SK-N-SH treated with all-trans-retinoic acid at 6 μM for 48 hours (cell line): ENCODE data around the gene NR2E1.

Experiments used
- ATAC-seq: fragments of 200-7000 bp; cut with Tn5 transposase; 3 replicates; pipeline ENCODE4 v1.9.1; 2020; ENCODE audit warnings: mild to moderate bottlenecking, moderate library complexity
- ARNTL ChIP-seq: fragments of 450-650 bp; formaldehyde crosslinking; IDR thresholded peaks from 2 replicates; pipeline ENCODE4 v1.5.0; 2020; ENCODE audit warnings: low read depth, mild to moderate bottlenecking, moderate library complexity, borderline replicate concordance
- BACH2 ChIP-seq: fragments of 250-450 bp; sonication (Bioruptor Pico); IDR thresholded peaks from 2 replicates; pipeline ENCODE4 v1.9.0; 2021; ENCODE audit warnings: mild to moderate bottlenecking, borderline replicate concordance
- CSDC2 ChIP-seq: fragments of 250-450 bp; sonication (Bioruptor Pico); IDR thresholded peaks from 2 replicates; pipeline ENCODE4 v1.5.0; 2020; ENCODE audit warnings: mild to moderate bottlenecking, moderate library complexity
- CSRNP3 ChIP-seq: fragments of 250-450 bp; sonication (Bioruptor Pico); IDR thresholded peaks from 2 replicates; pipeline ENCODE4 v1.5.1; 2021; ENCODE audit warnings: mild to moderate bottlenecking, moderate library complexity
- ESRRG ChIP-seq: fragments of 250-450 bp; sonication (Bioruptor Pico); IDR thresholded peaks from 2 replicates; pipeline ENCODE4 v1.6.1; 2021; ENCODE audit warnings: mild to moderate bottlenecking
- ISL1 ChIP-seq: fragments of 250-450 bp; sonication (Bioruptor Pico); IDR thresholded peaks from 2 replicates; pipeline ENCODE4 v2.1.2; 2022; ENCODE audit warnings: mild to moderate bottlenecking, moderate library complexity
- OSR1 ChIP-seq: fragments of 250-450 bp; sonication (Bioruptor Pico); IDR thresholded peaks from 2 replicates; pipeline ENCODE4 v1.8.0; 2022; ENCODE audit warnings: moderate library complexity, mild to moderate bottlenecking, inconsistent platforms
- PATZ1 ChIP-seq: fragments of 250-450 bp; sonication (Bioruptor Pico); IDR thresholded peaks from 2 replicates; pipeline ENCODE4 v1.8.0; 2020; ENCODE audit warnings: mild to moderate bottlenecking, moderate library complexity, borderline replicate concordance
- PPARA ChIP-seq: fragments of 250-450 bp; sonication (Bioruptor Pico); IDR thresholded peaks from 2 replicates; pipeline ENCODE4 v1.5.0; 2020; ENCODE audit warnings: mild to moderate bottlenecking, borderline replicate concordance
- RARB ChIP-seq: fragments of 250-450 bp; sonication (Bioruptor Pico); IDR thresholded peaks from 2 replicates; pipeline ENCODE4 v1.8.0; 2021; ENCODE audit warnings: mild to moderate bottlenecking, moderate library complexity
- SNAI2 ChIP-seq: fragments of 250-450 bp; sonication (Bioruptor Pico); IDR thresholded peaks from 2 replicates; pipeline ENCODE4 v1.5.0; 2020; ENCODE audit warnings: mild to moderate bottlenecking, moderate library complexity
- TCF4 ChIP-seq: fragments of 250-450 bp; sonication (Bioruptor Pico); IDR thresholded peaks from 2 replicates; pipeline ENCODE4 v1.8.0; 2021; ENCODE audit warnings: mild to moderate bottlenecking, moderate library complexity, borderline replicate concordance
- ZC3H10 ChIP-seq: fragments of 250-450 bp; sonication (Bioruptor Pico); IDR thresholded peaks from 2 replicates; pipeline ENCODE4 v1.5.1; 2021; ENCODE audit warnings: mild to moderate bottlenecking, moderate library complexity
- ZFP3 ChIP-seq: fragments of 250-450 bp; sonication (Bioruptor Pico); IDR thresholded peaks from 2 replicates; pipeline ENCODE4 v1.5.0; 2020; ENCODE audit warnings: mild to moderate bottlenecking, moderate library complexity
- ZNF565 ChIP-seq: fragments of 450-650 bp; formaldehyde crosslinking; conservative IDR thresholded peaks from 2 replicates; pipeline ENCODE4 v1.5.0; 2020; ENCODE audit warnings: low read depth, mild to moderate bottlenecking, moderate library complexity
- ZNF70 ChIP-seq: fragments of 450-650 bp; formaldehyde crosslinking; IDR thresholded peaks from 2 replicates; pipeline ENCODE4 v1.5.0; 2020; ENCODE audit warnings: mild to moderate bottlenecking, moderate library complexity
- ZNF8 ChIP-seq: fragments of 450-650 bp; formaldehyde crosslinking; IDR thresholded peaks from 2 replicates; pipeline ENCODE4 v1.5.0; 2020; ENCODE audit warnings: mild to moderate bottlenecking, moderate library complexity
- TF ChIP-seq, protein P1 (sequence below): fragments of 250-450 bp; sonication (Bioruptor Pico); IDR thresholded peaks from 2 replicates; pipeline ENCODE4 v1.5.1; 2020; ENCODE audit warnings: low read depth, mild to moderate bottlenecking, moderate library complexity
- TF ChIP-seq, protein P2 (sequence below): fragments of 250-450 bp; sonication (Bioruptor Pico); IDR thresholded peaks from 2 replicates; pipeline ENCODE4 v1.5.0; 2020; ENCODE audit warnings: mild to moderate bottlenecking, moderate library complexity
- TF ChIP-seq, protein P3 (sequence below): fragments of 250-450 bp; sonication (Bioruptor Pico); IDR thresholded peaks from 2 replicates; pipeline ENCODE4 v1.8.0; 2021; ENCODE audit warnings: low read depth, mild to moderate bottlenecking, moderate library complexity, borderline replicate concordance

The NR2E1 gene

DNA sequence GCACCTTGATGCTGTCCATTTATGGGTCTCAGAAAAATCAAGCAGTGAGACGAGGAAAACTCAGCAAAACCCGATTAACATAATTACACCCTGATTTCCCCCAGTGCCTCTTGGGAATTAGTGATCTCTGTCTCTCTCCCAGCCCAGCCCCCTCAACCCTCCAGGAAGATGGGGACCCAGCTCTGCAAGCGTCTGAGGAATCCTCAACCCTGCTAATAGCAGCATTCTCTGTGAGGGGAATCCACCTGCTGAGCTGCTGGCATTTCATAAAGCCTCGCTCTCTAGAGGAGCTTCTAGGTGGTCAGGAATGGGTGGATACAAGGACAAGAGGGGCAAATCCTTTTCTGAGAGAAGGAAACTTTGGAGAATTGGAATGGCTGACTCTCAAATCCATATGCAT lies 13.9 kb downstream of the NR2E1 start:
- TF ChIP-seq ZNF8 (CRISPR knock-in tag) (no peak), ISL1 (no peak), ZC3H10 (CRISPR knock-in tag) (no peak), OSR1 (CRISPR knock-in tag) (no peak), CSDC2 (CRISPR knock-in tag) (no peak), PATZ1 (CRISPR knock-in tag) (no peak), ARNTL (no peak), ZNF565 (CRISPR knock-in tag) (no peak), CSRNP3 (CRISPR knock-in tag) (no peak), BACH2 (CRISPR knock-in tag) (no peak), PPARA (no peak), TCF4 (CRISPR knock-in tag) (no peak), SNAI2 (CRISPR knock-in tag) (no peak)
- TF ChIP-seq, protein P1, sequence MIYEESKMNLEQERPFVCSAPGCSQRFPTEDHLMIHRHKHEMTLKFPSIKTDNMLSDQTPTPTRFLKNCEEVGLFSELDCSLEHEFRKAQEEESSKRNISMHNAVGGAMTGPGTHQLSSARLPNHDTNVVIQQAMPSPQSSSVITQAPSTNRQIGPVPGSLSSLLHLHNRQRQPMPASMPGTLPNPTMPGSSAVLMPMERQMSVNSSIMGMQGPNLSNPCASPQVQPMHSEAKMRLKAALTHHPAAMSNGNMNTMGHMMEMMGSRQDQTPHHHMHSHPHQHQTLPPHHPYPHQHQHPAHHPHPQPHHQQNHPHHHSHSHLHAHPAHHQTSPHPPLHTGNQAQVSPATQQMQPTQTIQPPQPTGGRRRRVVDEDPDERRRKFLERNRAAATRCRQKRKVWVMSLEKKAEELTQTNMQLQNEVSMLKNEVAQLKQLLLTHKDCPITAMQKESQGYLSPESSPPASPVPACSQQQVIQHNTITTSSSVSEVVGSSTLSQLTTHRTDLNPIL (CRISPR knock-in tag) = no peak
- TF ChIP-seq, protein P2, sequence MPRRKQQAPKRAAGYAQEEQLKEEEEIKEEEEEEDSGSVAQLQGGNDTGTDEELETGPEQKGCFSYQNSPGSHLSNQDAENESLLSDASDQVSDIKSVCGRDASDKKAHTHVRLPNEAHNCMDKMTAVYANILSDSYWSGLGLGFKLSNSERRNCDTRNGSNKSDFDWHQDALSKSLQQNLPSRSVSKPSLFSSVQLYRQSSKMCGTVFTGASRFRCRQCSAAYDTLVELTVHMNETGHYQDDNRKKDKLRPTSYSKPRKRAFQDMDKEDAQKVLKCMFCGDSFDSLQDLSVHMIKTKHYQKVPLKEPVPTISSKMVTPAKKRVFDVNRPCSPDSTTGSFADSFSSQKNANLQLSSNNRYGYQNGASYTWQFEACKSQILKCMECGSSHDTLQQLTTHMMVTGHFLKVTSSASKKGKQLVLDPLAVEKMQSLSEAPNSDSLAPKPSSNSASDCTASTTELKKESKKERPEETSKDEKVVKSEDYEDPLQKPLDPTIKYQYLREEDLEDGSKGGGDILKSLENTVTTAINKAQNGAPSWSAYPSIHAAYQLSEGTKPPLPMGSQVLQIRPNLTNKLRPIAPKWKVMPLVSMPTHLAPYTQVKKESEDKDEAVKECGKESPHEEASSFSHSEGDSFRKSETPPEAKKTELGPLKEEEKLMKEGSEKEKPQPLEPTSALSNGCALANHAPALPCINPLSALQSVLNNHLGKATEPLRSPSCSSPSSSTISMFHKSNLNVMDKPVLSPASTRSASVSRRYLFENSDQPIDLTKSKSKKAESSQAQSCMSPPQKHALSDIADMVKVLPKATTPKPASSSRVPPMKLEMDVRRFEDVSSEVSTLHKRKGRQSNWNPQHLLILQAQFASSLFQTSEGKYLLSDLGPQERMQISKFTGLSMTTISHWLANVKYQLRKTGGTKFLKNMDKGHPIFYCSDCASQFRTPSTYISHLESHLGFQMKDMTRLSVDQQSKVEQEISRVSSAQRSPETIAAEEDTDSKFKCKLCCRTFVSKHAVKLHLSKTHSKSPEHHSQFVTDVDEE (CRISPR knock-in tag) = no peak
- TF ChIP-seq, protein P3, sequence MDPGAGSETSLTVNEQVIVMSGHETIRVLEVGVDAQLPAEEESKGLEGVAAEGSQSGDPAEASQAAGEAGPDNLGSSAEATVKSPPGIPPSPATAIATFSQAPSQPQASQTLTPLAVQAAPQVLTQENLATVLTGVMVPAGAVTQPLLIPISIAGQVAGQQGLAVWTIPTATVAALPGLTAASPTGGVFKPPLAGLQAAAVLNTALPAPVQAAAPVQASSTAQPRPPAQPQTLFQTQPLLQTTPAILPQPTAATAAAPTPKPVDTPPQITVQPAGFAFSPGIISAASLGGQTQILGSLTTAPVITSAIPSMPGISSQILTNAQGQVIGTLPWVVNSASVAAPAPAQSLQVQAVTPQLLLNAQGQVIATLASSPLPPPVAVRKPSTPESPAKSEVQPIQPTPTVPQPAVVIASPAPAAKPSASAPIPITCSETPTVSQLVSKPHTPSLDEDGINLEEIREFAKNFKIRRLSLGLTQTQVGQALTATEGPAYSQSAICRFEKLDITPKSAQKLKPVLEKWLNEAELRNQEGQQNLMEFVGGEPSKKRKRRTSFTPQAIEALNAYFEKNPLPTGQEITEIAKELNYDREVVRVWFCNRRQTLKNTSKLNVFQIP (CRISPR knock-in tag) = no peak
- no peak for ATAC-seq

- no peak for ATAC-seq
- no peak for TF ChIP-seq ARNTL
- TF ChIP-seq PPARA = no peak
- no peak for TF ChIP-seq ZNF70
- TF ChIP-seq BACH2 (CRISPR knock-in tag) = no peak
- TF ChIP-seq, protein P3 (CRISPR knock-in tag) = no peak
- TF ChIP-seq CSRNP3 (CRISPR knock-in tag) = no peak
- TF ChIP-seq, protein P2 (CRISPR knock-in tag) = no peak
- no peak for TF ChIP-seq ZNF8 (CRISPR knock-in tag)
- TF ChIP-seq ZFP3 = no peak
- no peak for TF ChIP-seq PATZ1 (CRISPR knock-in tag)
- TF ChIP-seq TCF4 (CRISPR knock-in tag) = no peak
- no peak for TF ChIP-seq RARB (CRISPR knock-in tag)
- no peak for TF ChIP-seq ZC3H10 (CRISPR knock-in tag)
- TF ChIP-seq ESRRG = no peak
- TF ChIP-seq CSDC2 (CRISPR knock-in tag) = no peak
- no peak for TF ChIP-seq OSR1 (CRISPR knock-in tag)
Observed at GRCh38 chr6:108180266-108180665, 14.4 kb downstream of the NR2E1 start.
